Tibial nerve (tissue), 4 donors: ENCODE results near the gene ARHGAP26. TPM values are rescaled to one million over a fixed set of nuclear protein-coding genes. Genes with fewer than 3 reads are reported as not detected.

ENCODE experiments used
- DNase-seq, 2 donors: peaks; one replicate each; pipeline ENCODE4 v3.0.0-alpha.2; 2019; ENCODE audit warnings: low spot score in 2 of 2
- H3K27ac ChIP-seq, 4 donors: fragments of 200-600 bp; sonication (generic) in 3 of 4; one replicate each; pipeline ENCODE4 v1.5.1; 2017 to 2019; ENCODE audit warnings: mild to moderate bottlenecking in 1 of 4
- H3K27me3 ChIP-seq, 2 donors: fragments of 200-600 bp; sonication (generic) in 1 of 2; one replicate each; pipeline versions ENCODE4 v1.5.1 to v1.6.0; 2017 to 2019
- H3K36me3 ChIP-seq, 3 donors: fragments of 200-600 bp; sonication (generic); one replicate each; pipeline ENCODE4 v1.5.1; 2018 to 2019
- H3K4me1 ChIP-seq, 4 donors: fragments of 200-600 bp; sonication (generic) in 3 of 4; one replicate each; pipeline ENCODE4 v1.5.1; 2017 to 2019
- H3K4me3 ChIP-seq, 4 donors: fragments of 200-600 bp; sonication (generic) in 3 of 4; one replicate each; pipeline ENCODE4 v1.5.1; 2017 to 2019; ENCODE audit warnings: mild to moderate bottlenecking in 1 of 4, moderate library complexity in 1 of 4
- H3K9me3 ChIP-seq, 4 donors: fragments of 200-600 bp; sonication (generic) in 3 of 4; one replicate each; pipeline ENCODE4 v1.5.1; 2017 to 2019
- CTCF ChIP-seq, 5 experiments: fragments of 200-600 bp in 3 of 5; fragments of 450-650 bp in 2 of 5; sonication (generic) in 3 of 5; IDR thresholded peaks; one replicate each; pipeline ENCODE4 v1.5.1; 2016 to 2019; ENCODE audit warnings: antibody characterized with exemption in 5 of 5, mild to moderate bottlenecking in 3 of 5, moderate library complexity in 2 of 5
- EP300 ChIP-seq, 2 donors: sonication (generic); formaldehyde crosslinking; IDR thresholded peaks; one replicate each; pipeline ENCODE4 v1.6.1; 2017; ENCODE audit warnings: antibody characterized with exemption in 2 of 2, mild to moderate bottlenecking in 1 of 2
- POLR2A ChIP-seq, 2 donors: fragments of 450-650 bp; IDR thresholded peaks; one replicate each; pipeline ENCODE4 v1.6.1; 2017; ENCODE audit warnings: antibody characterized with exemption in 2 of 2, mild to moderate bottlenecking in 2 of 2, moderate library complexity in 2 of 2
- WGBS, 2 donors: methylation state at CpG; one replicate each; pipeline ENCODE4 v1.1.5; 2018; 5-methylcytosine and 5-hydroxymethylcytosine counted together
- total RNA-seq, 4 donors: library from RNA; depleted of rRNA; stranded (reverse); fragments of >200 nt; gene quantifications; one replicate each; pipeline ENCODE4 v1.1.0, GENCODE V29; 2016

The ARHGAP26 gene
- total RNA-seq, 4 donors from 2014 or later, result 33.7 to 77.8 (median 57.8) TPM

- TF ChIP-seq CTCF (IDR thresholded peaks at IDR 0.05), result no peak
- TF ChIP-seq EP300 (IDR thresholded peaks at IDR 0.05), result no peak
- TF ChIP-seq POLR2A (IDR thresholded peaks at IDR 0.05), result no peak
- Histone ChIP-seq H3K4me1 (no peaks in the 10 kb centered on the region), H3K36me3 (peaks cover 0 to 16% (median 0%) of the 10 kb centered on the region in 3 donors), H3K4me3 (no peak overlapping the region), H3K27ac (no peak overlapping the region), H3K9me3 (no peaks in the 10 kb centered on the region), H3K27me3 (no peaks in the 10 kb centered on the region)
- DNase-seq, result no peak
- 89 to 97% methylated on average over 5 of the region's 5 CpGs for WGBS, 2 donors
Observed at GRCh38 chr5:143120460-143121134, 350.4 kb downstream of the ARHGAP26 start.

- DNase-seq, result no peak
- WGBS, 2 donors, result 87 to 98% methylated on average over 3 of the region's 3 CpGs
- Histone ChIP-seq H3K36me3 (peaks cover 0 to 16% (median 0%) of the 10 kb centered on the region in 3 donors), H3K4me3 (no peak overlapping the region), H3K27me3 (no peaks in the 10 kb centered on the region), H3K9me3 (no peaks in the 10 kb centered on the region), H3K27ac (no peak overlapping the region), H3K4me1 (peaks cover 0 to 4% (median 2%) of the 10 kb centered on the region in 4 donors)
- TF ChIP-seq CTCF (IDR thresholded peaks at IDR 0.05) (no peak), EP300 (IDR thresholded peaks at IDR 0.05) (no peak), POLR2A (IDR thresholded peaks at IDR 0.05) (no peak)
Observed at GRCh38 chr5:143121135-143121475, 350.9 kb downstream of the ARHGAP26 start.

GRCh38 chr5:143124593-143124992, 354.4 kb downstream of the ARHGAP26 start:
- H3K27ac ChIP-seq, result no peak overlapping the region
- peaks cover 0 to 15% (median 4%) of the 10 kb centered on the region in 4 donors for H3K4me1 ChIP-seq
- WGBS, 2 donors, result 90 to 95% methylated on average over 3 of the region's 3 CpGs
- no peak for DNase-seq
- H3K4me3 ChIP-seq, result no peak overlapping the region
- TF ChIP-seq EP300 (IDR thresholded peaks at IDR 0.05) (no peak), POLR2A (IDR thresholded peaks at IDR 0.05) (no peak), CTCF (IDR thresholded peaks at IDR 0.05) (no peak)
- H3K36me3 ChIP-seq, result peaks cover 0 to 16% (median 0%) of the 10 kb centered on the region in 3 donors
- no peaks in the 10 kb centered on the region for H3K27me3 ChIP-seq
- H3K9me3 ChIP-seq, result no peaks in the 10 kb centered on the region

- no peaks in the 10 kb centered on the region for H3K9me3 ChIP-seq
- peaks cover 0 to 8% (median 0%) of the 10 kb centered on the region in 3 donors for H3K36me3 ChIP-seq
- TF ChIP-seq POLR2A (IDR thresholded peaks at IDR 0.05) (no peak), CTCF (IDR thresholded peaks at IDR 0.05) (no peak), EP300 (IDR thresholded peaks at IDR 0.05) (no peak)
- DNase-seq, result no peak
- 64 to 80% methylated on average over 3 of the region's 3 CpGs for WGBS, 2 donors
- H3K4me3 ChIP-seq, result no peak overlapping the region
- H3K27me3 ChIP-seq, result no peaks in the 10 kb centered on the region
- peak overlapping the region in 1 of 4 donors; percentile 9 for H3K27ac ChIP-seq
- peaks cover 0 to 18% (median 4%) of the 10 kb centered on the region in 4 donors for H3K4me1 ChIP-seq
Observed at GRCh38 chr5:143126174-143127019, 356.2 kb downstream of the ARHGAP26 start.
